Right kidney (tissue), 1 donor: ENCODE measurements around the gene C16orf86.
"Not testable (repeated sequence)": the region's sequence is repeated elsewhere in the genome, so short reads cannot be mapped to it uniquely, and the experiment has no call there.

Experiments used
- DNase-seq: peaks from one replicate; pipeline ENCODE4 v3.0.0-alpha.2; 2016

The C16orf86 gene

DNA sequence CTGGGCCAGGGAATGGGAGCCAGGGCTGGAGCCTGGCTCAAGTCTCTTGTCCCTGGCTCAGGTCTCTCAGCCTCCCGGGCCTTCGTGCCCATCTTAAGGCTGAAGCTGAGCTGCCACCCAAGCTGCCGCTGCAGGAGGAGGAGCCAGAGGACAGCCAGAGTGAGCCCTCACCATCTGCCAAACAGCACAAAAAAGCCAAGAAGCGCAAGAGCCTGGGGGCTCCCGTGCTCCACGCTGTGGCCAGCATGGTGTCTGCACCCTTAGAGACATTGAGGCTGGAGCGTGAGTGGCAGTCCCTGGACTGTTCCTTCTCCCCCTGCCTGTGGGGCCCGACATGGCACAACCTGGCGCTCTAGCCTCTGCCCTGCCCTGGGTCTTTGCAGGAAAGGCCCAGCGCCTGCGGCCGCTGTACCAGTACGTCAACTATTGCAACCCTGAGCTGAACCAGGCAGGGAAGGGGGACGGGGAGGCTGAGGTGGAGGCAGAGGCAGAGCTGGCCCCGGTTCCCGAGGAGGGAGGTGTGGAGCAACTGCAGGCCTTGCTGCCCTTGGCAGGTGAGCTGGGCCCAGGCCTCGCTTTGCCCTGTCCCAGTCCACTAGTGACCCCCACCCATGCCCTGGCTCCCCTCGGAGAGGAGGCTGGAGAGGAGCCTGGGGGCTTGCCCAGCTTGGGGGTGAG, 1.3 kb downstream of the C16orf86 start:
- DNase-seq: peak; percentile 76

DNA sequence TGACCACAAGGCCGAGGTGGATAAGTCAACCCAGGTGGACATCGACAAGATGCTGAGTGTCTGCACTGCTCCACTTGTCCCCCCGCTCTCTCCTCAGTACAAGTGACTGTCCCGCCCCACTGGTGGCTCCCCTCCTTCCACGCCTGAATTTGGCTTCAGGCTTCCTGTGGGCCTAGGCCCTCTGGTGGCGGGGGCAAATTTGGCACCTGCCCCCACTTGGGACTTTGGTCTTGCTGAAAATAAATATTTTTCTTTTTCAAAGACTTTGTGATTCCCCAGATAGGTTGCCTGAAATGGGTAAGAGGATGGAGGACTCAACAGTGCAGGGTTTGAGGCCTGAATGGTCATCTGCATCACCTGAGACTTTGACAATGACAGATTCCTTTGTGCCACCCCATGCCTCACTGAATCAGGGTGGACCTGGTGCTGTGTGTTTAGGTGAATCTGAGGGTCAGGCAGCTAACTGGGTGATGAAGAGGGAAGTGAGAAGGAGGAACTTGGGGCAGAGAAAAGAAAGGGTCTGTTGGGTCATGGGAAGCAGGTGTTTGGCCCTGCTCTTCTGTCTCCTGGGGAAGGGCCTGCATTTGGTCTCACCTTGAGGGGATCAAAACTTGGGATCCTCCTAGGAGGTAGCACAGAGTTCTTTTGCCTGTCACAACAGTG, 2.0 kb downstream of the C16orf86 start:
- DNase-seq: no peak

DNA sequence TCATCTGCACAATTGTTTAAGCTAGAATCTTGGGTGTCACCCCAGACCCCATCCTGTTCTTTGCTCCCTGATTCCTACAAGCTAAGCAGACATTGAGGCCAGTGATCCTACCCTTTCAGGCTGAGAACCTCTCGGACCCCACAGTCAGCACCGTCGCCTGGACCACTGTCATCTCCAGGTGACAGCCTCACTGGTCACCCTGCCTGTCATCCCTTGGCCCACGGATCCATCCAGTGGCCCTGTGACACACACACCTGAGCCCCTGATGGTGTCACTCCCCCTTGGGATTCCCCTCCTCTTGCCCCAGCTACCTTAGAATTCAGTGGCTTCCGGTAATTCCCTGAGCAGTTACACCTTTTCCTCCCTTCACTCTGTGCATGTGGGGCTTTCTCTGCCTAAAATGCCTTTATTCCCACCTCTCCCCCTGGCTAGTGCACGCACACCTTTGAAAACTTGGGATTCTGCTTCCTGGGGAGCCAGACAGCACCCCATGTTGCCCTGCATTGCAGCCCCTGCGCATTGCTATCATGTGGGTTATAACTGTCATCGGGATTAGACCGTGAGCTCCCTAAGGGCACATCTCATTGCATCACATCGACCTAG, 3.0 kb downstream of the C16orf86 start:
- no peak for DNase-seq

DNA sequence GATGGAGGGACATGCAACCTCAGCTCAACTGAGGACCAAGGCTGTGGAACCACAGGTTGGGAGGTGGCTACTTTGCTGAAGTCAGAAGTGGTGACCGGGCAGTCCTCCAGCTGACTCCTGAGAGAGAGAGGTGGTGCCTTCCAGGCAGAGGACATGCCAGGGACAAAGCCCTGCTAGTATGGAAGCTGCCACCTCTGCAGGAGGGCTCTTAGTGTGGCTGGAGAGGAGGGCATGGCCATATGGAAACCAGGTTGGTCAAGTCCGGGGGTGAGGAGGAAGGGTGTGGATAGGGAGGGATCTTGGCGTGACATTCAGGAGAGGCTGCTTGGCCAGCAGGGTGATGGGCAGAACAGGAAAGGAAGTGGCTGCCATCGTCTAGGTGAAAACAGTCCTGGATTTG, 5.7 kb downstream of the C16orf86 start:
- no peak for DNase-seq

DNA sequence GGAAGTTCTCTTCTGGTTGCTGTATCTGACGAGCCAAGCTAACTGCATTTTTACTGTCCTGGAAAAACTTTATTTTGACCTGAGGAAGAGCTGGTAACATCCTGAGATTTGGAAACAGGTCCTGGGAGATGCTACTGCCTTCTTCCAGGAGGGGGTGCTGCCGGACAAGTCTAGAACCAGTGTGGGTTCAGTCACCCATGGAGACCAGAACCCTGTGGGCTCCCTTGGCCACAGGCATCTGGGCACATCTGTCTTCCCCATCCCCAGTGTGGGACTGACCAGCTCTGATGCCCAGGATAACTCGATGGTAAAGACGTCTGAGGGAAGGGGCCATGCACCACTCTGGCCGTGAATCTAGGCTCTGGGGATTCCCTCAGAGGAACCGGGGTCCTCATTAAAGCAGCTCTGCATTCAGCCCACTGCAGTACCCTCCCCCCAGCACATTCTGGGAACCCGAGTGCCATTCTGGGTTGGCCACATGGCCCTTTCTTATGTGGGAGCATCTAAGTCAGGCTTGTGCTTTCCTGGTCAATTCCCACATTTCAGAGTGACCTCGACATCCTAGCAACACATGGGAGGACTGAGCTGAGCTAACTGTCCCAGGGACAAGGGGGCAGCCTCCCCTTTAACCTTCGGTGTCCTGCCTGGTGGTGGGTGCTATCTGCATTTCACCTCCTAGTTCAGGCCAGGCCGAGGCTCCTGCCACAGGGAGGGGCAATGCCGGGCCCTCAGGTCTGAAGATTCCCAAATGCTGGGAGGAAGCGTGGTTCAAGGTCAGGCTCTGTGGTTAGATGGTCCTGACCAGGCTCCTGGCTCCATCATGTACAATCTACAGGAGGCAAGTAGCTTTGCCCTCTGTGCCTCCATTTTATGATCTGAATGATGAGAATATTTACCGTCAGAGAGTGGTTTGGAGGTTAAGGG, 6.4 kb downstream of the C16orf86 start:
- DNase-seq: peak; percentile 37

DNA sequence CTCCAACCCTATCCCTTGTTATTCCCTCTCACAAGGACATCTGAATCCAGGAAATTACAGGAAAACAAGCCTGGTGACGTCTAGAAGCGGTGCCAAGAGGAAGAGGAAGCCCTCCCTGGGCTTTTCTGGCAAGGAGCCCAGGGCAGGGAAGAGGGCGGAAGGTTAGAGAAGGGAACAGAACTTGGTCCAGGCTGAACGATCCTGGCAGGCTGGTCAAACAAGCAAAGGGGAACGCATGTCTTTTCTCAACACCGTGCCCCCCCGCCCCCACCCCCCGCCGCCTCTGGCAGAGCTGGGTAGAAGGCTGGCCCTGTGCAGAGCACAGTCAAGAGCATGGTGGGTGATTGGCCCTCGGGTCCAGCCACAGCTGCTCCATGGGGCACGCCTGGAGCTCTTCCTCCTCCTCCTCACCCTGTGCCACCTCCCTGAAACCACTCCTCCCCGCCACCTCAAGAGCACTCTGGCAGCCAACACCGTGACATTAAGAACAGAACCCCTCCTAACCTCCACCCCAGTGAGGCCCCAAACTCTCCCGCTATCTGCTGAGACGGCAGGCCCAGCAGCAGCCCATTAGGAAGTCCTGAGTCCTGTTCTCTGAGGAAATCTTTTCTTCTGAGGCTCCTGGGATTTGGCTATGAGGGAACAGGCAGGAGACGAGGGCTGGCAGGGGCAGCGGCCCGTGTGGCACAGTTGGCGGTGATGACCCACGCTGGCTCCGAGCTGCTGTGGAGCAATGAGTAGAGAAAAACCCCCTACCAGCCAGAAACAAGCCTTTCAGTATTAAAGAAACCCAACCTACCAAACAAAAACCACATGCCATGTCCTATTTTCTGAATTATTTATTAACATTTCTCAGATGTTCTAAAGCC, 7.3 kb downstream of the C16orf86 start:
- no peak for DNase-seq

DNA sequence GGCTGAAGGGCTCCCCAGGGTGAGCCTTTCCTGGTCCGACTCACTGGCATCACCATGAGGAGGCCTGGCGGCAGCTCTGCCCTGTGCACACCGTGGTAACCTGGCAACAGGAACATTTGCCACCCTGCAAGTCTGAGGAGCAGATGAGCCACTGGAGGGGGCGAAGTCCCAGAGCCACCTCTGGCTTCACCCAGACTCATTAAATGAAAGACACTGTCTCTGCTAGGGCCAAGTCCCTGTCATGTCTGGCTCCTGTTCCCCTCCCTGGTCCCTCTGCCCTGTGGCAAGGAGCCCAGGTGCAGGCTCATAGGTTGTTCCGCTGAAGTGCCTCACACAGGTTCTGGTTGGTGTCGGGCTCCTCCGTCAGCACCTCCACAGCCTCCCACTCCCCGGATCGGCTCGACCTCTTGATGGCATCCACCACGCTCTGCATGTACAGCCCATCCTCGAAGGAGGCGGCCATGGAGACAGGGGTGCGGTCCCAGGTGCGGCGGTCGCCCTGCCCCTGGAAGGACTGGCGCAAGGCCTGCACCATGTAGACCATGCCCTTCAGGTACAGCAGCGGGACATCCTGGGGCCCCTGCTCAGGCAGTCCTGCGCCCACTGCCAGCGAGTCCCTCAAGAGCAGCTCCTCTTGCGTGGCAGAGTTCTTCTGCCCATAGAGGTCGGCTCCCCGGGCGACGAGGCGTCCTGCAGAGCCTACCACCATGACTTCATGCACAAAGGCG, 8.4 kb downstream of the C16orf86 start:
- DNase-seq: no peak

DNA sequence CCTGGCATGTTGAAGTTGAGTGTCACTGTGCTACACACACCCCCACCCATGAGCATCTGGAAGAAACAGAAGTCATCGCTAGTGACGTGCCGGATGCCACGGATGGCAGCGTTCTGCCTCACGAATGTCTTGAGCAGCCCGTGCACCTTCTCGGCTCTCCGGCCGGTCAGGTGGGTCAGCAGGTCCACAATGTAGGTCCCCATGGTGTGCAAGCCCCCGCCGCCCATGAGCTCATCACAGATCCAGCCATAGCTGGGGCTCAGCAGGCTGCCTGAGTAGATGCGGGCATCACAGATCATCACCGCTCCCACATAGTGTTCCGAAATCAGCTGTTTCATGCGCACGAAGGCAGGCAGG, 8.9 kb downstream of the C16orf86 start:
- no peak for DNase-seq

DNA sequence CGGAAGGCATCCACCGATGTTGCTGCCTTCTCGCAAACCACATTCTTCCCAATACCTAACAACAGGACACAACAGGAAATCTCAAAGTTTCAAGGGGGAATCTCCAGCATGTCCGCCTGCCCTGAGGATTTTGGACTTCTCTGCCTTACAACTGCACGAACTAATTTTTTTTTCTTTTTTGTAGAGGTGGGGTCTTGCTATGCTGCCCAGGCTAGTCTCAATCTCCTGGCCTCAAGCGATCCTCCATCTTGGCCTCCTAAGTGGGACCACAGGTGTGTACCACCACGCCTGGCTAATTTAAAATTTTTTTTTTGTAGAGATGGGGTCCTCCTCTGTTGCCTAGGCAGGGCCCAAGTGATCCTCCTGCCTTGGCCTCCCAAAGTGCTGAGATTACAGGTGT, 9.4 kb downstream of the C16orf86 start:
- DNase-seq: no peak

DNA sequence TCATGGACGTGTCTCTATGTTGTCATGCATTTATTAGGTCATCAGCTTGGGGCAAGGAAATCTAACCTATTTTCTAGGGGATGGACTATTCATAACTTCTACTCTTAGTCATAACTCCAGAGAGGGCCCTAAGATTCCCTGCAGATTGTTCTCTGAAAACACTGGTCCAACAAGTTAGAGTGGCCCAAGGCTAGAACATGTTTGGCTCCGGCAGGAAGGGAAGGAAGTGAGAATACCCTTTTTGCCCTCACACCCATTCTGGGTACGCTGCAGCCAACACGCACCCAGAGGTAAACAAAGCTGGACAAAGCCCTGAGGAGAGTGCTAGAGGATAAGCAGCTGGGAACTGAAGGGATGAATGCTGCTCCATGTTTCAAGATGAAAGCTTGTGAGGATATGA, 9.9 kb downstream of the C16orf86 start:
- DNase-seq: no peak

DNA sequence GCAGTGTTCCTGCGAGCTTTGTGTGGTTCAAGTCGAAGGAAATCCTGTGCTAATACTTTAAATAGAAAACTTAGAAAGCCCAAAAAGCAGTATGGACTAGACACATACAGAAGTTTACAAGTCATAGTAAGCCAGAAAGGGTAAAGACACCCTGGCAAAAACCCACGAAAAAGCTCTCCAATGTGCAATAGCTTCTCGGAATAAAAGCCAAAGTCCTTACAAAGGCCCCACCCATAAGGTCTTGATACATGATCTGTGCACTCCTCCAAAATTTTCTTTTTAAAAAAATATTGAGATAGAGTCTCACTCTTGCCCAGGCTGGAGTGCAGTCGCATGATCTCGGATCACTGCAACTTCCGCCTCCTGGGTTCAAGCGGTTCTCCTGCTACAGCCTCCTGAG, 10.3 kb downstream of the C16orf86 start:
- no peak for DNase-seq

DNA sequence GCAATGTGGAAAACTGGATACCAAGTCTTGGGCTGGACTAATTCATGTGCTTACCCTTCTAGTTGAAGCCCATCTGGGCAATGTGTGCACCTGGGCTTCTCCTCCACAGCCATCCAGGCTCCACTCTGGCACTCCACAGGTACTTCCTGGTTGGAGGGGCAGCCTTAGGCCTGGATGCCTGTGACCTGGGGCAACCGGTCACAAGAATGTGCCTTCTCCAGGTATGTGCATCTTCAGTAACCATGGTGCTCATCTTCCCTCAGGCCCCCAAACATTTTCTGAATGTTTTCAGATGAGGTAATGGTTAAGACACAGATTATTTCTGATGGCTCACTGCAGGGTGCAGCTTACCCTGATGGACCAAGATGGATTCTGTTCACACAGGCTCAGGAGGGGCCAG, 11.1 kb downstream of the C16orf86 start:
- no peak for DNase-seq

DNA sequence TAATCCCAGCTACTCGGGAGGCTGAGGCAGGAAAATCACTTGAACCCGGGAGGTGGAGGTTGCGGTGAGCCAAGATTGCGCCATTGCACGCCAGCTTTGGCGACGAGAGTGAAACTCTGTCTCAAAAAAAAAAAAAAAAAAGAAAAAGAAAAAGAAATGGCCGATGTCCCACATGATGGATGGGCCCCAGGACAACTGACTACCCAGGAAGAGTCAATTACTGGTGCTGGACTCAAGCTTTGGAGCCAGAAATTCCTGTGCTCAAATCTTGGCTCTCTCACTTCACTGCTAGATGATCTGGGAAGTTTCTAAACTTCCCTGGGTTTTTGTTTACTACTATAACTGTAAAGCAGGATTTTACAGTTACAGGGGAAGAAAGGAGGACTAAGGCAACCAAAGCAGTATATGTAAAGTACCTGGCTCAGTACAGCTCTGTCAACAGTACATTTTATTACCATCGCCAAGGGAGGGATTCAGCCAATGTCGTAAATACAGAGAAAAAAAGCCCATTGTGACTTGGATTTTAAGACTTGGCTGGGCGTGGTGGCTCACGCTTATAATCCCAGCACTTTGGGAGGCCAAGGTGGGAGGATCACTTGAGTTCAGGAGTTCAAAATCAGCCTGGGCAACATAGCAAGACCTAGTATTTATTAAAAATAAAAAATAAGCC, 11.9 kb downstream of the C16orf86 start:
- DNase-seq: no peak

DNA sequence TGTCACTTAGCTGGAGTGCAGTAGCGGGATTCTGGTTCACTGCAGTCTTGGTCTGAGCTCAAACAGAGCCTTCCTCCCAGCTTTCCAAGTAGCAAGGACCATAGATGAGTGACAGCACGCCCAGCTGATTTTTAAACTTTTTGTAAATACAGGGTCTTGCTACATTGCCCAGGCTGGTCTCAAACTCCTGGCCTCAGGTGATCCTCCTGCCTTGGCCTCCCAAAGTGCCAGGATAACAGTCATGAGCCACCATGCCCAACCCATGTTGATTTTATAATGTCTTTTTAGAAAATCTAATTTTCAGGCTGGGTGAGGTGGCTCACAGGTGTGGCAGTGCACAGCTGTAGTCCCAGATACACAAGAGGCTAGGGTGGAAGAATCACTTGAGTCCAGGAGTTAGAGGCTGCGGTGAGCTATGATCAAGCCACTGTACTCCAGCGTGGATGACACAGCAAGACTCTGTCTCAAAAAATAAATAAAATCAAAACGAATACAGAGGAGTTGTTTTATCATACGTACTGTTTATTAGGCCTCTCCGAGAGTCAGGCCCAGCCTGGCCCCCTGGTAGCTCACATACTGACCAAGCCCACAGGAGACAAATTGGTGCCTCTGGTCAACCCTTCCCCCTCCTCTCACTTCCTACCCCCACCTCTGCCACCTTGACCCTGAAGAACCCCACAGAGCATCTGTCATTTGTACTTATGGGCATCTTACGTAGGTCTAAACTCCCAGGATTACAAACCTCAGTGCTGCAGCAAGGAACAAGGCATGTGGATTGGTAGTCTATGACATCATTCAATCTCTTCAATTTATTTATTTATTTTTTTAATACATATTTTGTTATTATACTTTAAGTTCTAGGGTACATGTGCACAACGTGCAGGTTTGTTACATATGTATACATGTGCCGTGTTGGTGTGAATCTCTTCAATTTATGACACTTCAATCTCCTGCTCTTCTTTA, 13.6 kb downstream of the C16orf86 start:
- DNase-seq: no peak

DNA sequence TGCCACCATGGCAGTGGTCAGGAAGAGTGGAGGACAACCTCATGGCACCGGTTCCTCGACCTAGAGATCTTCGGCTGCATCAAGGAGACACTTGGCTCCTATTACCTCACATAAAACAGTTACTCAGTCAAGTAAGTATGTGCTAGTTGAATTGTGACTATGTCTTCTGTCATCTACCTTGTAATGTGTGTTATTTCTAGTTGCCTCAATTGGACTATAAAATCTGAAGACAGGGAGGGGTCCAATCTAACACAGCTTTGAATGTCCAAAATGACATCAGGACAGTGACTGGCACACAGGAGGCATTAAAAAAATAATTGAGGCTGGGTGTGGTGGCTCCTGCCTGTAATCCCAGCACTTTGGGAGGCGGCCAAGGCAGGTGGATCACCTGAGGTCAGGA, 17.2 kb downstream of the C16orf86 start:
- DNase-seq: no peak

DNA sequence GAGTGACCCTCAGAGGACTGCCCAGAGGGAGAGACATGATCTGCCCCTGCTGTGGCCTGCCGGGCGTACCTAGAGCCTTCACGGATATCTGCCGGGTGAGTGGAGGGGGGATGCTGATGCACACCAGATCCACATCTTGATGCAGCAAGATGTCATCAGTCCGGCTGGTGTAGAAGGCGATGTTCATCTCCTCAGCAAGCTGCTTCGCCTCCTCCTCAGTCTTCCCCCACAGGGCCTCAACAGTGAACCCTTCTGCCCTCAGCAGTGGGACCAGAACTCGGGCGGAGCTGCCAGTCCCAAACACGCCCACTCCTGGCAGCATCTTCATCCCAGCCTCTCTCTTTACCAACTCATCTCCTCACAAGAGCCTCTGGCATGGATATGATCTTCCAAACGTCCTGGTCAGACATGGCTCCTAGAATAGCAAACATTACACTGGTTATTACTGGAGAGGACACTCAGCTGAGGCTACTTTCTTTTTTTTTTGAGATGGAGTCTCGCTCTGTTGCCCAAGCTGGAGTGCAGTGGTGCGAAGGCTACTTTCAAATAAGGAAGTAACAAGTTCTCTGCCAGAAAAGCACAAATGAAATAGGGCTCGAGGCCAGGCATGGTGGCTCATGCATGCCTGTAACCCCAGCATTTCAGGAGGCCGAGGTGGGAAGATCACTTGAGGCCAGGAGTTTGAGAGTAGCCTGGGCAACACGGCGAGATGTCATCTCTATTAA, 18.9 kb downstream of the C16orf86 start:
- no peak for DNase-seq

DNA sequence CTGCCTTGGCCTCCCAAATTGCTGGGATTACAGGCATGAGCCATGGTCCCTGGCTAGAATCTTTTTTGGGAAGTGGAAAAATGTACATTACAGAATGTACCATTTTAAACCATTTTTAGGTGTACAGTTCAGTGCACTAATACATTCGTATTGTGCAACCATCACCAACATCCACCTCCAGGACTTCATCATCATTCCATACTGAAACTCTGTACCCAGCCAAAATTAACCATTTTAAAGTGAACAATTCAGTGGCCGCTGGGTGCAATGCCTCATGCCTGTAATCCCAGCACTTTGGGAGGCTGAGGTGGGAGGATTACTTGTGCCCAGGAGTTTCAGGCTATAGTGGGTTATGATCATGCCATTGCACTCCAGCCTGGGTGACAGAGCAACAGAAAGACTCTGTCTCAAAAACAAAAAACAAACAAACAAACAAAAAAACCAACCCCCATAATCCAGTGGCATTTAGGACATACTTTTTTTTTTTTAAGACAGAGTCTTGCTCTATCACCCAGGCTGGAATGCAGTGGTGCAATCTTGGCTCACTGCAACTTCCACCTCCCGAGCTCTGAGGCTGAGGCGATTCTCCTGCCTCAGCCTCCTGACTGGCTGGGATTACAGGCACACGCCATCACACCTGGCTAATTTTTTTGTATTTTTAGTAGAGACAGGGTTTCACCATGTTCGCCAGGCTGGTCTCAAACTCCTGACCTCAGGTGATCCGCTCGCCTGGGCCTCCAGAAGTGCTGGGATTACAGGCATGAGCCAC, 27.1 kb downstream of the C16orf86 start:
- DNase-seq: not testable (repeated sequence)

DNA sequence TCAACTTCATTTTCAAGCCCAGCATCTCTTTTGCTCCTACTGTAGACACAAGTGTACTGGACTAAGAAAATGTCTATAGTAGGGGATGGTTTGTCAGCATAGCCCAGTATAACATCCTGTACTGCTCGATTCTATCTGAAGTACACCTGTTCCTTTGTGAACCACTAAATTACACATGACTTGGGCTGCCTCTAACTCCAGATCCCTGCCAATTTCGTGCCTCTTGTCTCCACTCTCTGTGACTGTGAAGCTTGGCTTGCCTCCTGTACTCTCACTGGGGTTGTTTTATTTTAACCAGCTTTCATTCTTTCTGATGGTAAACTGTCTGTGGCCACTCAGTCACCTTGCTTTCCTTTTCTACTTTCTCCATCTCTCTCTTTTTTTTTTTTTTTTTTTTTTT, 28.0 kb downstream of the C16orf86 start:
- DNase-seq: no peak
